NT2/D1 (cell line): ENCODE measurements around the gene PARP6.

Source experiments
- DNase-seq: peaks from one replicate; pipeline ENCODE4 v3.0.0-alpha.2; 2011; ENCODE audit warnings: low read depth, low spot score
- H3K27me3 ChIP-seq: 2 replicates; pipeline ENCODE4 v1.6.0; 2011; ENCODE audit warnings: mild to moderate bottlenecking; ENCODE audit not compliant: insufficient read length, insufficient read depth
- H3K36me3 ChIP-seq: 2 replicates; pipeline ENCODE4 v1.6.1; 2011; ENCODE audit warnings: mild to moderate bottlenecking, low read length, mixed read lengths; ENCODE audit not compliant: insufficient read depth, insufficient read length
- H3K4me1 ChIP-seq: 2 replicates; pipeline ENCODE4 v1.5.1; 2011; ENCODE audit not compliant: insufficient read depth, insufficient read length
- H3K4me3 ChIP-seq: 2 replicates; pipeline ENCODE4 v1.5.1; 2011; ENCODE audit warnings: low read depth; ENCODE audit not compliant: insufficient read length
- H3K9ac ChIP-seq: 2 replicates; pipeline ENCODE4 v1.6.0; 2011; ENCODE audit warnings: low read depth; ENCODE audit not compliant: insufficient read length
- H3K9me3 ChIP-seq: 2 replicates; pipeline ENCODE4 v1.5.1; 2011; ENCODE audit warnings: mild to moderate bottlenecking, low read length; ENCODE audit not compliant: insufficient read depth
- SUZ12 ChIP-seq: IDR thresholded peaks from 2 replicates; pipeline ENCODE4 v1.6.1; 2011; ENCODE audit not compliant: insufficient read length, insufficient read depth; ENCODE audit errors: extremely low read depth
- YY1 ChIP-seq: IDR thresholded peaks from 2 replicates; pipeline ENCODE4 v1.6.1; 2011; ENCODE audit not compliant: insufficient read length, insufficient read depth
- ZNF274 ChIP-seq: IDR thresholded peaks from 2 replicates; pipeline ENCODE4 v1.6.1; 2011; ENCODE audit warnings: mild to moderate bottlenecking, low read depth, low read length

PARP6 gene

GRCh38 chr15:72237029-72237852 lies 35.1 kb downstream of the PARP6 start:
- peaks cover 34% of the 10 kb centered on the region for H3K36me3 ChIP-seq
- H3K27me3 ChIP-seq: no peaks in the 10 kb centered on the region
- peak overlapping the region; percentile 45 for H3K9ac ChIP-seq
- no peaks in the 10 kb centered on the region for H3K4me1 ChIP-seq
- no peak for TF ChIP-seq YY1
- no peak for TF ChIP-seq ZNF274
- TF ChIP-seq SUZ12: no peak
- H3K9me3 ChIP-seq: no peaks in the 10 kb centered on the region
- peak; percentile 61 for DNase-seq
- peak overlapping the region; percentile 16 for H3K4me3 ChIP-seq

GRCh38 chr15:72236381-72237003 lies 35.9 kb downstream of the PARP6 start:
- DNase-seq: no peak
- Histone ChIP-seq H3K4me1 (no peaks in the 10 kb centered on the region), H3K4me3 (no peak overlapping the region), H3K9me3 (no peaks in the 10 kb centered on the region), H3K27me3 (no peaks in the 10 kb centered on the region), H3K9ac (no peak overlapping the region), H3K36me3 (peaks cover 26% of the 10 kb centered on the region)
- TF ChIP-seq SUZ12 (no peak), ZNF274 (no peak), YY1 (no peak)

DNA sequence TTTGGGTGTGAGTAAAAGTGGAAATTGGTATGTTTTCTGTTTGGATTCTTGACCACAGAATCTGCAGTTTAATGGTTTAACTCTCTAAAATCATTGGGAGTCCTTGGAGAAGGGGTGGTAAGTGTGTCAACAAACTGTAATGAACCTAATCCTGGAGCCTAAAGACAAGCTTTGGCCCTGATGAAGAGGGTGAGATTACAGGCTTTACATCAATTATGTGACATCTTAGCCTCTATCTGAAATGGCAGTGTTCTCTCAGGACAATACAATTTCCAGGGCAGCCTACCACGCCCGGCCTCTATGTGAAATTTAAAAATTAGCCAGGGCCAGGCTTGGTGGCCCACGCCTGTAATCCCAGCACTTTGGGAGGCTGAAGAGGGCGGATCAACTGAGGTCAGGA lies 37.1 kb downstream of the PARP6 start:
- no peak for DNase-seq
- Histone ChIP-seq H3K9ac (no peak overlapping the region), H3K4me3 (no peak overlapping the region), H3K36me3 (peaks cover 15% of the 10 kb centered on the region), H3K4me1 (no peaks in the 10 kb centered on the region), H3K27me3 (no peaks in the 10 kb centered on the region), H3K9me3 (no peaks in the 10 kb centered on the region)
- TF ChIP-seq SUZ12 (no peak), ZNF274 (no peak), YY1 (no peak)

DNA sequence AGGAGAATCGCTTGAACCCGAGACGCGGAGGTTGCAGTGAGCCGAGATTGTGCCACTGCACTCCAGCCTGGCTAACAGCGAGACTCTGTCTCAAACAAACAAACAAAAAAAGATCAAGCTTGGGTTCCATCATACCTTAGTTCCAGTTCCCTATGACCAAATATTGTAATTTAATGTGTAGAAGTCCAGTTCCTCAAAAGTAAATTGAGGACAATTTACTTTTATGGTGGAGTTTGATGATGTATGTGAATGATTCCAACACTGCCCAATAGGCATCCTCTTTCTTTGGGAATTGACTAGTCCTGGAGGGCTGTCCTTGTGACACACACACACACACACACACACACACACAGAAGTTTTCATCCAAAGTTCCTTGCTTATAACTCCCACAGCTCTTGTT lies 38.6 kb downstream of the PARP6 start:
- no peaks in the 10 kb centered on the region for H3K4me1 ChIP-seq
- DNase-seq: no peak
- H3K27me3 ChIP-seq: no peaks in the 10 kb centered on the region
- H3K4me3 ChIP-seq: no peak overlapping the region
- peaks cover 21% of the 10 kb centered on the region for H3K36me3 ChIP-seq
- no peak overlapping the region for H3K9ac ChIP-seq
- no peaks in the 10 kb centered on the region for H3K9me3 ChIP-seq
- TF ChIP-seq YY1: no peak
- no peak for TF ChIP-seq SUZ12
- TF ChIP-seq ZNF274: no peak

DNA sequence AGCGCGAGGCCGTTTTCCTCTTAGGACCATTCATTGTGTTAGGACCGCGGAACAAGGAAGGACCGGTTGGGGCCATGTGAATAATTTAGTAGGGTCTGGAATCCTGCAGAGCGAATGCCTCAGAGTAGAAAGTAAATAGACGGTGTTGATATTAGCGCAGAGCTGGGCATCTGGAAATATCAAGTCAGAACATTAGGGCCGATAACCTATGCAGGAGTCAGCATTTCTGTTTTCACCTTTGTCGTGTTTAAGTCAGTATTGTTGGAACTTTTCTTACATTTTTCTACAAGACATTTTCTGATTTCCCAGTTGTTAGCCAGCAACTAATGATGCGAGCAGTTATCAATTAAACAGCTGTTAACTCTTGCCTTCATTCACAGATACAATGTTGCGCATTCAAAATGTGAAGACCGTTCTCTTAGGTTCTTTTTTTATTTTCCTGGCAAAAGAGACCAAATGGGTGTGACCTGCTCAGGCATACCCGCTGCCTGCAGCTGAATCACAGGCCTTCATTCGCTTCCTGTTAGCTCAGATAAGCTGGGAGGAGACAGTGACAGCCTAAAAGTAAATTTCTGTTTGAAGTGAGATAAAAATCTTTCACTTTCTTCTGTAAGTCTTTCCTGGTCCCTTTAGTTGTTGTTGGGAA lies 40.4 kb downstream of the PARP6 start:
- H3K27me3 ChIP-seq: no peaks in the 10 kb centered on the region
- H3K4me1 ChIP-seq: peaks cover 3% of the 10 kb centered on the region
- peak overlapping the region; percentile 96 for H3K9ac ChIP-seq
- no peak for TF ChIP-seq SUZ12
- no peak for TF ChIP-seq YY1
- no peak for TF ChIP-seq ZNF274
- no peak for DNase-seq
- peak overlapping the region; percentile 72 for H3K4me3 ChIP-seq
- peaks cover 24% of the 10 kb centered on the region for H3K36me3 ChIP-seq
- no peaks in the 10 kb centered on the region for H3K9me3 ChIP-seq

GRCh38 chr15:72231066-72231832 lies 41.1 kb downstream of the PARP6 start, which contains the start of gene PKM:
Gene PKM, minus strand, starts transcription at chr15:72231190. Its CDS starts 12,093 bp downstream, at chr15:72219097.
- Histone ChIP-seq H3K4me3 (peak within 1 kb of the TSS; percentile 99), H3K4me1 (peaks cover 3% of the 10 kb centered on the region), H3K9me3 (no peaks in the 10 kb centered on the region), H3K9ac (peak within 1 kb of the TSS; percentile 100), H3K36me3 (peaks cover 27% of the 10 kb centered on the region), H3K27me3 (no peaks in the 10 kb centered on the region)
- DNase-seq: peak; percentile 99
- no peak for TF ChIP-seq YY1
- no peak for TF ChIP-seq SUZ12
- TF ChIP-seq ZNF274: no peak
